ENCODE results near the gene PKNOX2. TPM values are rescaled to one million over a fixed set of nuclear protein-coding genes. Genes with fewer than 3 reads are reported as not detected.

PKNOX2 gene
- total RNA-seq, 4 donors from 2014 or later: 0.27 to 4.8 (median 0.75) TPM; not detected in 1

- Histone ChIP-seq H3K27ac (no peak overlapping the region), H3K27me3 (no peaks in the 10 kb centered on the region), H3K9me3 (no peaks in the 10 kb centered on the region), H3K36me3 (no peaks in the 10 kb centered on the region), H3K4me1 (no peaks in the 10 kb centered on the region), H3K4me3 (no peak overlapping the region)
- in situ Hi-C loops (cut with MboI; ENCODE audit: low pct_ligation_motif_present in 1 of 4, low pct_unique_long_range_greater_than_20kb in 1 of 4, low sequenced_read_pairs in 3 of 4) (no loop called here), intact Hi-C loops (cut with DNase I; ENCODE audit: low total_unique reads) (no loop called here)
- no peak for DNase-seq
- TF ChIP-seq POLR2AphosphoS5 (IDR thresholded peaks at IDR 0.05) (no peak), EP300 (IDR thresholded peaks at IDR 0.05; ENCODE audit: low read depth) (no peak), CTCF (IDR thresholded peaks at IDR 0.05) (no peak), POLR2A (IDR thresholded peaks at IDR 0.05) (no peak)
- WGBS, 2 donors (ENCODE audit: low coverage in 1 of 2): 83% methylated on average over 11 of the region's 11 CpGs; no CpG with 5 or more reads in 1 of the 2 donors
Observed at GRCh38 chr11:125274309-125274708, 109.8 kb downstream of the PKNOX2 start.

DNA sequence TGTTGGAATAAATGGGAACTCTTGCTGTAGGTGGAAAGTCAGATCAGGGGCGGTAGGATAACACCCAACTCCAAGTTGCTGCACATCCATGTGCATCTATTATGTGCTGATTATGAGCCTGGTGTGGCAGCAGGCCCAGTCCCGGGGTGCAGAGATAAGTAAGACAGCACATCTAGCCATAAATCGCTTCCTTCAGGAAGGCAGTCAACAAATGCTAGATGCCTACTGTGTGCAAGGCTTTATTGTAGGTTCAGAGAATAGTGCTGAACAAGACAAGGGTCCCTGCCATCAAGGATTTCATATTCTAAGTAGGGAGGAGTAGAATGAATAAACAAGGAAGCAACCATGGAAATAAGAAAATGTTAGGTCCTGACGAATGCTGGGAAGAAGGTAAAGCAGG is 110.2 kb downstream of the PKNOX2 start:
- in situ Hi-C loops (cut with MboI; ENCODE audit: low pct_ligation_motif_present in 1 of 4, low pct_unique_long_range_greater_than_20kb in 1 of 4, low sequenced_read_pairs in 3 of 4) (no loop called here), intact Hi-C loops (cut with DNase I; ENCODE audit: low total_unique reads) (no loop called here)
- 79 to 81% methylated on average over 4 of the region's 4 CpGs for WGBS, 2 donors (ENCODE audit: low coverage in 1 of 2)
- no peak for DNase-seq
- Histone ChIP-seq H3K36me3 (no peaks in the 10 kb centered on the region), H3K9me3 (no peaks in the 10 kb centered on the region), H3K4me1 (no peaks in the 10 kb centered on the region), H3K4me3 (no peak overlapping the region), H3K27me3 (no peaks in the 10 kb centered on the region), H3K27ac (no peak overlapping the region)
- TF ChIP-seq EP300 (IDR thresholded peaks at IDR 0.05; ENCODE audit: low read depth): no peak
- TF ChIP-seq CTCF (IDR thresholded peaks at IDR 0.05): no peak
- no peak for TF ChIP-seq POLR2A (IDR thresholded peaks at IDR 0.05)
- TF ChIP-seq POLR2AphosphoS5 (IDR thresholded peaks at IDR 0.05): no peak

DNA sequence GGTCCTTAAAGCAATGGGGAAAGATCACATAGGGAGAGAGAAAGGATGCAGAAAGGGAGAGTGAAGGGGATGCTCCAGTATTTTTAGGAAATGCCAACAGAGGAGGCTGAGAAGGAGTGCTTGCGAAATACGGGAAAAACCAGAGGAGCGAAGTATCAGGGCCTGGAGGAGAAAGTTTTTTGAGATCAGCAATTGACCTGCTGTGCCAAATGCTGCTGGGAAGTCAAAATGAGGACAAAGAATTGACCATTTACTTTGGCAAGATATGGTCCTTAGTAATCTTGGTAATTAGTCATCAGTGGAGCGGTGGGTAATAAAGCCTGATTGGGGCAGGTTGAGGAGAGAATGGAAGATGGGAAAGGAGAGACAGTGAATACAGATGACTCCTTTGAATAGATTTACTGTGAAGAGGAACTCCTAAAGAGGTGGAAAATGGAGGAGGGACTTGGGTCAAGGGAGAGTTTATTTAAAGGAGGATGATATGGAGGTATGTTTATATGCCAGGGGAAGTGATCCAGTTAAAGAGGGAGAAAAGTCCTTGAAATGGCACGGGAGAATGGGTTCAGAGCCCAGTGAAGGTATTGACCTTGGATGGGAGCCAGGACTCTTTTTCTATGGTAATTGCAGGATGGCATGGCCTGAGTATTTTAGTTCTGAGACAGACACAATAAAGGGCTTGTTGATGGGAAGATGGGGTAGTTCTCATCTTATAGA is 111.5 kb downstream of the PKNOX2 start:
- Histone ChIP-seq H3K9me3 (no peaks in the 10 kb centered on the region), H3K27ac (no peak overlapping the region), H3K27me3 (no peaks in the 10 kb centered on the region), H3K36me3 (no peaks in the 10 kb centered on the region), H3K4me1 (no peaks in the 10 kb centered on the region), H3K4me3 (no peak overlapping the region)
- intact Hi-C loops (cut with DNase I; ENCODE audit: low total_unique reads) (no loop called here), in situ Hi-C loops (cut with MboI; ENCODE audit: low pct_ligation_motif_present in 1 of 4, low pct_unique_long_range_greater_than_20kb in 1 of 4, low sequenced_read_pairs in 3 of 4) (no loop called here)
- TF ChIP-seq EP300 (IDR thresholded peaks at IDR 0.05; ENCODE audit: low read depth) (no peak), POLR2A (IDR thresholded peaks at IDR 0.05) (no peak), POLR2AphosphoS5 (IDR thresholded peaks at IDR 0.05) (no peak)
- 65 to 77% methylated on average over 5 of the region's 5 CpGs for WGBS, 2 donors (ENCODE audit: low coverage in 1 of 2)
- no peak for DNase-seq

DNA sequence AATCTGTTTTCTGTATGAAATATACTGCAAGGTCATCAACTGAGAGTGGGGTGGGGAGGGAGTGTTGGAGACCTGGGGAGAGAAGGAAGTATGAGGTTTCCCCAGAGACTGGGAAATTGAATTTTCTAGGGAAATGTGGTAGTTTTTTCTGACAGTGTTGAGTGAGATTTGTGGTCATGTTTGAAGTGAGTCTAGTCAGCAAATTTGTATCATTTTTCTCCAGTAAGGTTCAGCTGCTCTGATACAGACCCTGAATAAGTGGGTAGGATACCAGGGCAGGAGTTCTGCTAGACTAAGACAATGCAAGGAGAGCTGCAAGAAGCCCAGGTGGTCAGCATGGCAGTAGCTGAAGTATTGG is 112.0 kb downstream of the PKNOX2 start:
- no peaks in the 10 kb centered on the region for H3K9me3 ChIP-seq
- in situ Hi-C loops (cut with MboI; ENCODE audit: low pct_ligation_motif_present in 1 of 4, low pct_unique_long_range_greater_than_20kb in 1 of 4, low sequenced_read_pairs in 3 of 4): no loop called here
- no peaks in the 10 kb centered on the region for H3K27me3 ChIP-seq
- H3K4me1 ChIP-seq: no peaks in the 10 kb centered on the region
- no peaks in the 10 kb centered on the region for H3K36me3 ChIP-seq
- no peak overlapping the region for H3K4me3 ChIP-seq
- H3K27ac ChIP-seq: no peak overlapping the region
- TF ChIP-seq POLR2A (IDR thresholded peaks at IDR 0.05) (no peak), EP300 (IDR thresholded peaks at IDR 0.05; ENCODE audit: low read depth) (no peak), POLR2AphosphoS5 (IDR thresholded peaks at IDR 0.05) (no peak), CTCF (IDR thresholded peaks at IDR 0.05) (no peak)
- intact Hi-C loops (cut with DNase I; ENCODE audit: low total_unique reads): no loop called here
- no peak for DNase-seq

Data from transverse colon (tissue), 4 donors.